Testis (tissue), 2 donors: ENCODE measurements around the gene ARFGAP3.

Source experiments
- CTCF ChIP-seq, 3 experiments: fragments of 450-650 bp in 2 of 3; fragments of 200-600 bp in 1 of 3; sonication (generic) in 1 of 3; IDR thresholded peaks; one replicate each; pipeline ENCODE4 v1.5.1; 2016 to 2019; ENCODE audit warnings: antibody characterized with exemption in 3 of 3, mild to moderate bottlenecking in 2 of 3, moderate library complexity in 1 of 3
- POLR2A ChIP-seq: fragments of 450-650 bp; IDR thresholded peaks from one replicate; pipeline ENCODE4 v1.6.1; 2017; ENCODE audit warnings: antibody characterized with exemption, mild to moderate bottlenecking, moderate library complexity

DNA sequence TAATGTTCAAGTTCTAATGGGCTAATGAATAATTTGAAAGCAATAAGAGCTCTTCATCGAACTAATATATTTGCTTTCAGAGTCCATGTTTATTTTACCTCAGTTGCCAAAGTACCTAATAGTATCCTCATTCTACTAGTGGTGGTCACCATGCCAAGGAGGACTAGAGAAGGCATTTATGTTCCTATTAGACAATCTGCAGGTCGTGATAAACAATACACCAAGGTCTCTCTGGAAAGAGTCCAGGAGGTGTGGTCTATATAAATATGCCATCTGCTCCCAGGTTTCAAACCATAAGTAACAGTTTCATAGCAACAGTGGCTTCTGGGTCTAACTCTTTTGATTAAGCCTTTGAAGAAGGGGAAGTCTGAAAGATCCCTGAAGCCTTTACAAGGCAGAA is 42.9 kb downstream of the ARFGAP3 start:
- TF ChIP-seq CTCF (IDR thresholded peaks at IDR 0.05): no peak
- TF ChIP-seq POLR2A: no peak
